COLO668 (cell line): ENCODE measurements around the gene CASP8AP2.
"Not testable (repeated sequence)": the region's sequence is repeated elsewhere in the genome, so short reads cannot be mapped to it uniquely, and the experiment has no call there.

Source experiments
- DNase-seq: peaks from one replicate; lab custom pipeline; 2025; ENCODE audit not compliant: unreplicated experiment; lab: John Stamatoyannopoulos, UW

CASP8AP2 gene

DNA sequence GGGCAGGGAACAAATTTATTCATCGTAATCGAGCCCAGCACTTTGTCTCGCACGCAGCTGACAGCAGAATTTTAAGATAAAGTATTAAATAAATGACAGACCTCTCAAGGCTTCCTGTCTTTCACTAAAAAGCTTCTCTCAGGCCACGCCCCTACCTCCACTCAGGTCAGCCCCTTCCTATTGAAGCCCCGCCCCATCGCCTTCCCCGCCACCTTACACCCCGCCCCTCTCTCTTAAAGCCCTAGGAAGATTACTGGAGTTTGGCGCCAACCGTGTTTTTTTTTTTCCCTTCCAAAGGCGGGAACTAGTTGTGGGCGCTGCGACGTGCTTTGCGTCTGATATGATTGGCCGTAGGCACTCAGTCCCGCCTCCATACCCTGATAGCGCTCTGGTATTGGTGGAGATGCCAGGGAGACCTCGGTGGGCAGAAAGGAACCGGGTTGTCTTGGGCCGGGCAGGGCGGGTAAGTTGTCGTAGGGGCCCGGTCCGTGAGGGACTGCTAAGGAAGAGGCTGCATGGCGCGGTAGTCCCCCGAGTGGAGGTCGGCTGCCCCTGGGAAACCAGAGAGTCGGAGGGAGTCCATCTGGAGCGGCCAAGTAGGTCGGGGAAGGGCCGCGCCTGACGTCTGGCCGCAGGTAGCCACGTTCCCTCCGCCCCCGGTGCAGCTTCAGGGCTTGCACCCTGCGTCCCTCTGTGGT lies at the start of gene CASP8AP2:
TSS of gene CASP8AP2 (plus strand) at position 409 of the 698 bp plus-strand sequence.
- peak; percentile 91 for DNase-seq

DNA sequence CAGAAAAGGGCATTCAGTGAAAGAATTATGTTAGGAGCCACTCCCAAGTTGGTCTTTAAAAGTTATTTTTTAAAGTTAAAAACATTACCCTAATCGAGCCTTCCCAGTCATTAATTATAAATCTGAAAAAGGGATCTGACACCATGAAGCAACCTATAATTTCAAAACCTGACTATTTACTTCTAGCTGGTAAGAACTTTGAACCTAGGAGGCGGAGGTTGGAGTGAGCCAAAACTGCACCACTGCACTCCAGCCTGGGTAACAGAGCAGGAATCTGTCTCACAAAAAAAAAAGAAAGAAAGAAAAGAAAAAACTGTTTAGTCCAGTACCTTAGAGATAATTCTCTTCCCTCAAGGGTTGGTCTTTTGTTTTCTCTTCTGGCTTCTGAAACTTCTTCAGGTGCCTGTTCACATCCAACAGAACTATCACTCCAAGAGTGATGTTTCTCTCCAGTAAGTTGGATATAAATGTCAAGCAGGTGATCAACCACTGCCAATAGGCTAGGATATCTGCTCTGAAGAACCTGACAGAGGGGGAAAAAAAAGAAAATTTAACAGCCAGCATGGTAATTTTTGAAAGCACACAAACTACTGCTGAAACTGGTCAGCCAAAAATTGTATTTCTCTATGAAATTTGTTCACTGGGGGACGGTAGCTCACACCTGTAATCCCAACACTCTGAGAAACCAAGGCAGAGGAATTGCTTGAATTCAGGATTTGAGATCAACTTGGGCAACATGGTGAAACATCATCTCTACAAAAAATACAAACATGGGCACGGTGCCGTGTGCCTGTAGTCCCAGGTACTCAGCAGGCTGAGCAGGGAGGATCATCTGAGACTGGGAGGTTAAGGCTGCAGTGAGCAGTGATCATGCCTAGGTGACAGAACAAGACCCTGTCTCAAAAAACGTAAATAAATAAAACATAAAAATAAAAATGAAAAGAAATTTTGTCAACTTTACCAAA lies 48.3 kb upstream of the CASP8AP2 start:
- no peak for DNase-seq

DNA sequence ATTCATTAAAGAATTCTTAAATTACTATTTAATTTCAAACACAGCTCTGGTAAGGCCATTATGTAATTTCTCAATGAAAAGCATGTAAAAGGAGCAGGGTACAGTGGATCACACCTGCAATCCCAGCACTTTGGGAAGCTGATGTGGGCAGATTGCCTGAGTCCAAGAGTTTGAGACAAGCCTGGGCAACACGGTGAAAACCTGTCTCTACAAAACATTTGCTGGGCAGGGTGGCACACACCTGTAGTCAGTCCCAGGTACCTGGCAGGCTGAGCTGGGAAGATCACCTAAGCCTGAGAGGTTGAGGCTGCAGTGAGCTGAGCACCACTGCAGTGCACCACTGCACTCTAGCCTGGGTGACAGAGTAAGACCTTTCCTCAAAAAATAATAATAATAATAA lies 47.5 kb upstream of the CASP8AP2 start:
- DNase-seq = no peak

DNA sequence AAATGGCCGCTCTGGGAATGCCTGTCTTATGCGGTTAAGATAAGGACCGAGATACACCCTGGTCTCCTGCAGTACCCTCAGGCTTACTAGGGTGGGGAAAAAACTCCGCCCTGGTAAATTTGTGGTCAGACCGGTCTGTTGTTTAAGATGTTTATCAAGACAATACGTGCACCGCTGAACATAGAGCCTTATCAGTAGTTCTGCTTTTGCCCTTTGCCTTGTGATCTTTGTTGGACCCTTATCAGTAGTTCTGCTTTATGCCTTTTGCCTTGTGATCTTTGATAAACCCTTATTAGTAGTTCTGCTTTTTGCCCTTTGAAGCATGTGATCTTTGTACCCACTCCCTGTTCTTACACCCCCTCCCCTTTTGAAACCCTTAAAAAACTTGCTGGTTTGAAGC lies 46.4 kb upstream of the CASP8AP2 start:
- DNase-seq = not testable (repeated sequence)

DNA sequence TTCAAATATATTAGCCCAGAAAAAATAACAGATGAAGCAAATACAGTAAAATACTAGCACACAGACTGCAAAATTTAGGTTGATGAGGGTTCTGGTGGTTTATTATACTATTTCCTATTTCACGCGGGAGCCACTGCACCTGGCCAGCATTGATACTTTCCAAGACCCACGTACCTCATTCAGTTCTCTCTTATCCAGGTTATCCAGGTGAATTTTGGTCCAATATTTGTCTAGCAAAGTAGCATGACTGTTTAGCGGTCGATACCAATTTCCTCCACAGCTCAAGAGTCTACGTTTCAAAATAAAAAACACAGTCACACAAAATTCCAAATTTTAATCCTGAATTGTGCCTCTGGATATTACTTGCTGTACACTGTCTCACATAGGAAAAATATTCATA lies 44.8 kb upstream of the CASP8AP2 start:
- DNase-seq = no peak

DNA sequence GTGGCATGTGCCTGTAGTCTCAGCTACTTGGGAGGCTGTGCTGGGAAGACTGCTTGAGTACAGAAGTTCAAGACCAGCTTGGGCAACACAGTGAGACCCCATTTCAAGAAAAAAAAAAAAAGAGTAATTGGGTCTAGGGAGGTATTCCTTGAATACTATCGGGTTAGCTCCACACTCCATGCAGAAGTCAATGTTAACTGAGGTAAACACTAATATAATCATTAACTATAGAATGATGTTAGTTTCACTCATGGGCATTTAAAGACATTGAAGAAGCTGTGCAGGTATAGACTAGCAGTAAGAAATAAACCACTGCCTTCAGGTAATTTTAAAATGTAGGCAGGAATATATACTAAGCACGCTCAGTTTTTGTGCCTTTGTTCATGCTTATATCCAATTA lies 42.7 kb upstream of the CASP8AP2 start:
- no peak for DNase-seq

DNA sequence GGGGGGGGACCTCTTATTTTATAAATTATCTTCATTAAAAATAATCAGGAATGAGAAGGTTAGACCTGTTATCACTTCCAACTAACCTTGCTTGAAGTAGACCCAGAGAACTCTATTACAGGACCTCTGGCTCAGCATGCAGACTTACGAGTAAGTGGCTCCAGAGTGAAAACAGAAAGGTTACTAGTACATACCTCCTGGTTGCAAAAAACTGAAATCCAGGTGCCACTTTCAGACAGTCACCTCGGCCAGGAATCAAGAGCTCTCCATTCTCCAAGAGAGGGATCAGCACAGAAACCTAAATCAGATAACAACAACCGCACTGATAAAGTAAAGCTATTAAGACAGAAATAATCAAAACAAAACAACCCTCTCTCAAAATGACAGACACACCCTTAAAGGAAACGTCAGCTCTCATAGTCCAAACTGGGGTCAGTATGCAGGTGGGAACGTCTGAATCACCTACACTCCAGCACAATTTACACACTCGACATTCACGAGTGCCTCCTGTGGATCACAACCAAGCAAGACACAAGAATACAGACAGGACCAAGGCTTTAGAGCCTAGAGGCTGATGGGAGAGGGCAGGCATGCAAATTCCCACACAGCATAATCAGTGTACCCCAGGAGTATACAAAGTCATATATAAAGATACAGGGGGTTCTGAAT lies 41.9 kb upstream of the CASP8AP2 start:
- no peak for DNase-seq

DNA sequence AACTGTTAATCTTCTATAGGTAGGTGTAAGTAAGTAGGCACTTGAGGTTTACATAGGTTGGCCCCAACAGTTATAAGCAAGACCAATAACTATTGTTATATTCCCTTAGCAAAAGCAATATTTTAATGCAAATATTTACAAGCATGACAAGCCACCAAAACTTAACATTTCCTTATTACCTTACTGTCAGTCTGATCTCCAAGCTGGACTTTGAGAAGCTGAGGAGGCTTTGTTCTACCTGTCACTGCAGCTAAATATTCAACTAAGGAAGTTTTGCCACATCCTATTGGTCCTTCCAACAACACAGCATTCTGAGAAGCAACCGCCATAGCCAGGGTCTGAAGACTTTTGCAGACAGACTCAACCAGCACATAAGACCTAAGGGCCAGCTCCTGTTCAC lies 39.7 kb upstream of the CASP8AP2 start:
- no peak for DNase-seq

DNA sequence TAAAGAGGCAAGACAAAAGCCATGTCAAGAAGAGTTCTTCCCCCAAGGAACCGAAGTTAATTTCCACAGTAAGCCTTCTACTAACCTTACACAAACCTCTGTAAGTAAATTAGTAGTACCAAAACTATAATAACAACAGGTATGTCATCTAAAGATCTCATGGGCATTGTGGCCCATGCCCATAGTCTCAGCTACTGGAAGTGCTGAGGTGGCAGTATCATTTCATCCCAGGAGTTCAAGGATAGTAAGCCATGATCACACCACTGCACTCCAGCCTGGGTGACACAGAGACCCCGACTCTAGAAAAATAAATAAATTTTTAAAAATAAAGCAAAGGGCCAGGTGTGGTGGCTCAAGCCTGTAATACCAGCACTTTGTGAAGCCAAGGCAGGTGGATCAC lies 39.3 kb upstream of the CASP8AP2 start:
- no peak for DNase-seq

DNA sequence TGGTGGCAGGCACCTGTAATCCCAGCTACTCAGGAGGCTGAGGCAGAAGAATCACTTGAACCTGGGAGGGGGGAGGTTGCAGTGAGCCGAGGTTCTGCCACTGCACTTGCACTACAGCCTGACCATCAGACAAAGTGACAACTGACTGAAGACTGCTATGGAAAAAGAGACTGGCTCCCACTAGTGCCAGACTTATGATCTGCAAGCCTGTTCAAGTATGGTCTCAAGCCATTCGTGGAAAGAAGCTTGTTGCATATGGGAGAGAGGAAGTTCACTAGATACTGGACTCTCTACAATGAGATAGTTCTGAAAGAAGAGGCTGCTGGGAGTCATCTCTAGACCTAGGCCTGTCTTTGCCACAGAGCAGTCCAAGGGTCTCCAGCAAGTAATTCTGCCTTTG lies 36.8 kb upstream of the CASP8AP2 start:
- no peak for DNase-seq

DNA sequence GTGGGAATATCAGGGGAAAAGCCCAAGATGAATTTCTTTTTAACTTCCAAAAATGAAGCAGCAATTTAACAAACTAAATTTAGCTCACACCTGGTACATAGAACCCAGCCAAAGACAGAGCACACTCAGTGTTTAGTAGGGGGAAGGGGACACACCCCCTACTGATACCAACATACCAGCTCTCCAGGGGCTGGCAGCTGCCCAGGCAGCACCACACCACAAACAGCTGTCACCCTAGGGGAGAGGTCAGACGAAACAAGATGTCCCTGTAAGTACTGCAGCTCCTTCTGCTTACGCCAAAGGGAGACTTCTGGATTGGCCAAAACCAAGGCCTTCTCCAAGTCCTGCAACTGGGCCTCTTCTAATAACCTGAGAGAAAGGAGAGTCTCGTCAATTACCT lies 36.1 kb upstream of the CASP8AP2 start:
- no peak for DNase-seq

DNA sequence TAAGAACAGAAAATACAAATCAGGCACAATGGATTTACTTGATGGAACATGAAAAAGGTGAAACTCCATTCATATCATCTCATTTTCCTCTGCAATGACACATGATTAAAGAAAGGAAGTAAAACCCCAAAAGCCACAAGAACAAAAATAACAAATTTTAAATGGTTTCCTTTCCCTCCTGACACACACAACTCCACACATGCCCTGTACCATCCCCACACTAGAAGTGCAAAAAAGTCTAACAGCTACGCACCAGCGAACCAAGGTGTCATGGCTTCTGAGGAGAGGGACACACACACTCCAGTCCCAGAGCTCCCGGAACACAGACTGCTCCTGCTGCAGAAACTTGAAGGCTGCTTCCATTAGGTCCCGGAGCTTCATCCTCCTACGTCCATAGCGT lies 35.4 kb upstream of the CASP8AP2 start:
- no peak for DNase-seq

DNA sequence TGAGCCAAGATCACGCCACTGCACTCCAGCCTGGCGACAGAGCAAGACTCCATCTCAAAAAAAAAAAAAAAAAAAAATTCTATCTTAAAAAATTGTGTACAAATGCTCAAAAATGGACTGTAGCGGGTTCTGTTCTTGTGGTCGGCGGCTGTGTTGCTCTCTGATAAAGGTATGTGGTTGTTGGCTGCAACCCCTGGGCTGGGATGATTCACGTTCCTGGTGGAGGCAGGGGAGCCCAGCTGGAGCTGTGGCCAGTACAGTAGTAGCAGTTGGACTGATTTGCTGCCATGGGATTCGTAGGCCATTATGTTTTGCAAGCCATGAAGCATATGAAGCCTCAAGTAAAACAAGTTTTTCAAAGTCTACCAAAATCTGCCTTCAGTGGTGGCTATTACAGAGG lies 32.4 kb upstream of the CASP8AP2 start:
- DNase-seq = no peak

DNA sequence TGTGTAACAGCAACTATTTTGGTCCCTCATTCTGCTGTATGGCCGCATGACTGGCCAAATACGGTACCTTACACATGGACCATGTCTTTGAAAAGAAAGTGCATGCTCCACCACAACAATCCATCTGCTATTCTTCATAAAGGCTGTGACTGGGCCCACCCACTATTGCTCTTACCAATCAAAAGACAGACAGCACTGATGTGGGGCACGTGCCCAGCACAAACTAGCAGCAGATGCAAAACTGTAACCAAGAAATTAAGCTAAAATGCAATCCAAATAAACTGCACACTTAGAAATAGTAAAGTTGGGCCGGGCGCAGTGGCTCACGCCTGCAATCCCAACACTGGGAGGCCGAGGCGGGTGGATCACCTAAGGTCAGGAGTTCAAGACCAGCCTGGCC lies 30.6 kb upstream of the CASP8AP2 start:
- no peak for DNase-seq

DNA sequence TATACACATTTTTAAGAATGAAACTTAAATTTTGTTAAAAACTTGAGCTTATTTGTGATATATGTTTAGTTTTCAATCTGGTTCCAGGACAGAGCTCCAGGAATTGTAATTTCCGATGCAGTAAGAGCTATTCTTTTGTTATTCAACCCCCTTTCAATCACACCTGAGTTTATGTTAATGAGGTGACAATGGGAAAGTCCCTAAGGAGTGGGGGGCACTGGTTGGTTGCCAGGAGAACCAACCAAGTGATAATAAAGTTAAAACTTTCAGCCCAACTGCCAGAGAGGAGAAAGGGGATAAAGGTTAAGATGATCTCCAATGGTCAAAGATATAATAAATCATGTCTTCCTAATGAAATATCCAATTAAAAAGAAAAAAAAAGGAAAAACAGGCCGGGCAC lies 29.9 kb upstream of the CASP8AP2 start:
- no peak for DNase-seq

DNA sequence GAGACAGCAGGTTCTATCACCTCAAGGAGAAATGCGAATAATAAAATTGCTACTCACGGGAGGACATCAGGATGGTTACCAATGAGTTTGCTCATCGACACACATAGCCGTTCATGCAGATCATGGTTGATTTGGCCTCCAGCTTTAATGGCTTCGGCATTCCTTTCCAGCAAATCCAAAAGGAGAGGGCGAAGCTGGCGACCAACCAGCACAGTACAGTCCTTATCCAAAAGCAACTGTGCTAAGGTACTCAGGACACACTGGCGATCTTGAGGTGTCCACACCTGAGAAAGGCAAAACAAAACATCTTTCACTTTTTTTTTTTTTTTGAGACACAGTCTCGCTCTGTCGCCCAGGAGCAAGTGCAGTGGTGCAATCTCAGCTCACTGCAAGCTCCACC lies 26.4 kb upstream of the CASP8AP2 start:
- DNase-seq = no peak

DNA sequence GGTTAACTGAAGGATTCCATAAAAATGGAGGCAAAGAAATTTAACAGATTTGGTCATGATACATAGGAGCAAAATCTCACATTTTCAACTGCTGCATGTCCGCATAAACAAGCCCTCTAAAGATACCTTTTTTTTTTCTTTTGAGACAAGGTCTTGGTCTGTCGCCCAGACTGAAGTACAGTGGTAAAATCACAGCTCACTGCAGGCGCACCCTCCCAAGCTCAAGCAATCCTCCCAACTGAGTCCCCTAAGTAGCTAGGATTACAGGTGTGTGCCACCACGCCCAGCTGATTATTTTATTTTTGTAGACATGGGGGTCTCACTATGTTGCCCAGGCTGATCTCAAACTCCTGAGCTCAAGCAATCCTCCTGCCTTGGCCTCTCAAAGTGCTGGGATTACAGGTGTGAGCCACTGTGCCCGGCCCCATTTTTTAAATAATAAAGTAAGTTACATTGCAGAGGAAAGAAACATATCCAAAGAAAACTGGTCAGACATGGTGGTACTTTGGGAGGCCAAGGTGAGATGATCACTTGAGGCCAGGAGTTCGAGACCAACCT lies 23.8 kb upstream of the CASP8AP2 start:
- DNase-seq = no peak

DNA sequence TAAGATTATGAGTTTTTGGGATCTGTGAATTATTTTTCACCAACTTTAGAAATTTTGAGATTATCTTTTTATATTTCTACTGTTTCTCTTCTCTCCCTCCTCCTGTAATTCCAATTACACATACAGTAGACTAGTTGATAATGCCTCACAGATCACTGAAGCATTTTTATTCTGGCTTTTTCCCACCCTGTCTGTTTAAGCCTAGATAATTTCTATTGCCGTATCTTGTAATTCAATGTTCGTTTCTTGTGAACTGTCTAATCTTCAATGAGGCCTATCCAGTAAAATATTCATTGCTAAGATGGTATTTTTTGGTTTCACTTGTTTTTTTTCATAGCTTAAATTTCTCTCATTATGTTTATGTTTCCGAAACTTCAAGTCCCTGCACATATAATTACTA lies 22.1 kb upstream of the CASP8AP2 start:
- no peak for DNase-seq

DNA sequence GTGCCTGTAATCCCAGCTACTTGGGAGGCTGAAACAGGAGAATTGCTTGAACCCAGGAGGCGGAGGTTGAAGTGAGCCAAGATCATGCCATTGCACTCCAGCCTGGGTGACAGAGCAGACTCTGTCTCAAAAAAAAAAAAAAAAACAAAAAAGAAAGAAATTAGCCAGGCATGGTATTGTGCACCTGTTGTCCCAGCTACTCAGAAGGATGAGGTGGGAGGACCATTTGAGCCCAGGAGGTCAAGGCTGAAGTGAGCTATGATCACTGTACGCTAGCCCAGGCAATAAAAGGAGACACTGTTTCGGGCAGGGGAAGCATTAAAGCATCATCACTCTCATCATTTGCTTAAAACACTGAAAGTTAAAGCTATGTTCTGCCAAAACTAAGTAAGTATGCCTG lies 16.3 kb upstream of the CASP8AP2 start:
- not testable (repeated sequence) for DNase-seq

DNA sequence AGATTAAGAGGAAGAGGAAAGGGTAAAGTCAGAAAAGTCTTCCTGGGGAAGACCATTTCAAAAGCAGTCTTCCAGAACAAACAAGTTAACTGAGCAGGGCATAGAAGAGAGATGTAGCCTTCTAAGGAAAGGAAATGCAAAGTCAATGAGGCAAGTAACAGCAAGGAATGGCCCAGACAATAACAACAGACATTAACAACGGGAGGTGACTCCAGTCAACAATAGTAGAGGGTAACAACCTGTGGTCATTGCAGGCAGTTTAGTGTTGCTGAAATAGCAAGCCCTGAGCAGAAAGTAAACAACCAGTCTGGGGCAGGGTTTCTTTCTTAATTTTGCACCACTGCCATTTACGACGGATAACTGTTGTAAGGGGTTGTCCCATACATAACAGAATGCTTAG lies 12.2 kb upstream of the CASP8AP2 start:
- DNase-seq = no peak

DNA sequence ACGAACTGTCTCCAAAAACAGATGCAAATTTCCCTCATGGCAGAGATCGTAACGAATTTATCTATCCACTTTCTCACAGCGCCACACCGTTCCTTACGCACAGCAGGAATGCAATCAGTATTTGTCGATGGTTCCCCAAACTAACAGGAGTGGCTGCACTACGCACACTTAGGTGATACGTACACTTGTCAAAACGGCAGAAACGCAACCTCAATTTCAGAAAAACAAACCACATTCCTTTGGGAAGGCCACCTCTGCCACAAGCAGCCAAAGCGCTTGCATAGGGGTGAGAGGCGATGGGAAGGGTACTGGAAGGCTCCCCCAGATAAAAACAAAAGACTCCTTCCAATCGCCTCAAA lies 10.7 kb upstream of the CASP8AP2 start:
- no peak for DNase-seq
